NCI-H146 treated with DMSO at 0.1 percent for 48 hours (cell line): ENCODE measurements around the gene ORC4.
A peak's percentile ranks its signal among the peaks of the same experiment; 100 is the strongest.
"Not testable (repeated sequence)": the region's sequence is repeated elsewhere in the genome, so short reads cannot be mapped to it uniquely, and the experiment has no call there.

Source experiments
- DNase-seq: peaks from one replicate; lab custom pipeline; 2025; ENCODE audit not compliant: unreplicated experiment; lab: John Stamatoyannopoulos, UW

ORC4 gene

DNA sequence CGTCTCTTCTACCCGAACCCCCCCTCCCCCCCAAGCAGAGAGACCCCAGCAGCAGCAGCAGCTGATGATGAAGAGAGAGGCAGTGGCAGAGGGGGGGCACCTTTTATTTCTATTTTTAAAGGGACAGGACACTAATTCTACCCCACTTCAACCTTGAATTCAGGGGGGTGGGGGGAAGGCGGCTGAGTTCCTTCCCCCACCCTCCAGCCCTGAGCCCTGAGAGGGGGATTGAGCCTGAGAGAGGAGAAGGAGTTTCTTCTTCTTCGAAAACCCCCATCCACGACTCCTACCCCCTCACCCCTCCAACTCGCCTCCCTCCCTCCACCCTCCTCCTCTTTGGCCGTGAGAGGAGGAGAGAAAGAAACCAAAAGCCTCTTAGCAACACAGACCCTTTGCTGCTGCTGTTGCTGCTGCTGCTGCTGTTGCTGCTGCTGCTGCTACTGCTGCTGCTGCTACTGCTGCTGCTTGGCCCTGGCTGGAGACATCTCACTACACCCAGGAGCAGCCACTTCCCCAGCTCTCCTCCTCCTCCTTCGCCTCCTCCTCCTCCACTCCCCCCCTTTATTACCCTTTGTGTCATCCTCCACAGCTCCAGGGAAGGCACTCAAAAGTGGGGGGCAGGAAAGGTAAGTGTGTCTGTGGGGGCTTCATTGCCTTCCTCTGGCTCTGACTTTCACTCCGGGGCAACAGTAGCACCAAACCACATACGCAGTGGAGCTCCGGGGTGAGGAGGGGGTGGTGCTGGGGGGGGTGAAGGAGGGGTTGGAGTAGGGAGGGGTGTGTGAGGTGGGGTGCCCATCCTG is 723 bp upstream of the ORC4 start, which contains the start of gene MBD5:
MBD5 (plus strand) TSS at position 33 of the 803 bp plus-strand sequence.
- peak; percentile 45 for DNase-seq

DNA sequence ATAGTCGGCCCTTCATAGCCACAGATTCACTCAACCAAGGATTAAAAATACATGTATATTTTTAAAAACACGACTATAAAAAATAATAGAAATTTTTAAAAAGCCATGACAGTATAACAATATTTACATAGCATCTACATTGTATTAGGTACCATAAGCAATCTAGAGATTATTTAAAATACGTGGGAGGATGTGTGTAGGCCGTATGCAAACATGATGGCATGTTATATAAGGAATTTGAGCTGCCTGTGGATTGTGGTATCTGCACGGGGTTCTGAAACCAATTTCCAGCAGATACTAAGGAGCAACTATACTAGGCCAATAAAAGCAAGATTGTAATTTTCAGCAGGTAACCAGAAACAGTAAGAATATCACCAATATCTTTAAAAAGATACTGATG is 5.9 kb downstream of the ORC4 start:
- DNase-seq: no peak

DNA sequence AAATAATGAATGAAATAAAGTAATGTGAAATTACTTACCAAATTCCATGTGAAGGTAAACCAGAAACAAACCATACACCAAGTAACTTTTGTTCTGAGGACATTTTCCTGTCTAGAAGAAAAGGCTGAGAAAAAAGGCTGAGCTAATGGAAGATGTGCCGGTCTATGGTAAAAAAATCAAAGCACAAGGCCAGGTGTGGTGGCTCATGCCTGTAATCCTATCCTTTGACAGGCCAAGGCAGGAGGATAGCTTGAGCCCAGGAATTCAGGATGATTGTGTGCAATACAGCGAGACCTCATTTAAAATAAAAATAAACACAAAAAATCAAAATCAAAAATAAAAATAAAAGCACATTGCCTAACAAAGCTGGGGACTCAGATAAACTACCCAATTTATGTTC is 6.7 kb downstream of the ORC4 start:
- no peak for DNase-seq

DNA sequence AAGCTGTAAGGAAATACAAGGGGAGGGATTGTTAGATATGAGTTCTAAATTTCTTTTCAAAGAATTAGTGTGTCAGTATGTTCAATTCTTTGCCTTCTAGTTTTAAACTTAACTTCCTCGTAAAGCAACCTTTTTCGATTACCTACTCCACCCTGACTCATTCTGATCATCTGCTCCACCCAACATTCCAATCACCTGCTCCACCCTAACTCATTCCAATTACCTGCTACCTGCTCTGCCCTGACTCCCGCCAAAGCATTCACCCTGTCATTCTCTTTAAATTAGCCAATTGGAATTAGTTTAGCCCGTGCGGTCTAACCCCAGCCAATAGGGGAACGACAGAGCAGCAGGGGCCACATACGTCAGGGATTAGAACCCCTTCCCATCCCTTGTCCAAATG is 12.1 kb downstream of the ORC4 start:
- not testable (repeated sequence) for DNase-seq

DNA sequence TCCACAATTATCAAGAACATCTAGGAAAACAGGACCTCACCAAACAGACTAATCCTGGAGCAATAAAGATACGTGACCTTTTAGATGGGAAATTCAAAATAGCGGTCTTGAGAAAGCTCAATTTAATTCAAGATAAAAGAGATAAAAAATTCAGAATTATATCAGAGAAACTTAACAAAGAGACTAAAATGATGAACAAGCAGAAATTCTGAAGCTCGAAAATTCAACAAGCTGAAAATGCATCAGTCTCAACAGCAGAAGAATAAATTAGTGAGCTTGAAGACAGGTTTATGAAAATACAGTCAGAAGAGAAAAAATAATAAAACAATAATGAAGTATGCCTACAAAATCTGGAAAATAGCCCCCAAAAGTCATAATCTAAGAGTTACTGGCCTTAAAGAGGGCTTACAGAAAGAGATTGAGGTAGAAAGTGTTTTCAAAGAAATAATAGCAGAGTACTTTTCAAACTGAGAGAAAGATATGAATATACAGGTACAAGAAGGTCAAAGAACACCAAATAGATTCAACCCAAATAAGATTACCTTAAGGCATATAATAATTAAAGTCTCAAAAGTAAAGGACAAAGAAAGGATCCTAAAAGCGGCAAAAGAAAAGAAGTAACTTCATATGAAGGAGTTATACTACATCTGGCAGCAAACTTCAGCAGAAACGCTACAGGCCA is 13.2 kb downstream of the ORC4 start:
- no peak for DNase-seq

DNA sequence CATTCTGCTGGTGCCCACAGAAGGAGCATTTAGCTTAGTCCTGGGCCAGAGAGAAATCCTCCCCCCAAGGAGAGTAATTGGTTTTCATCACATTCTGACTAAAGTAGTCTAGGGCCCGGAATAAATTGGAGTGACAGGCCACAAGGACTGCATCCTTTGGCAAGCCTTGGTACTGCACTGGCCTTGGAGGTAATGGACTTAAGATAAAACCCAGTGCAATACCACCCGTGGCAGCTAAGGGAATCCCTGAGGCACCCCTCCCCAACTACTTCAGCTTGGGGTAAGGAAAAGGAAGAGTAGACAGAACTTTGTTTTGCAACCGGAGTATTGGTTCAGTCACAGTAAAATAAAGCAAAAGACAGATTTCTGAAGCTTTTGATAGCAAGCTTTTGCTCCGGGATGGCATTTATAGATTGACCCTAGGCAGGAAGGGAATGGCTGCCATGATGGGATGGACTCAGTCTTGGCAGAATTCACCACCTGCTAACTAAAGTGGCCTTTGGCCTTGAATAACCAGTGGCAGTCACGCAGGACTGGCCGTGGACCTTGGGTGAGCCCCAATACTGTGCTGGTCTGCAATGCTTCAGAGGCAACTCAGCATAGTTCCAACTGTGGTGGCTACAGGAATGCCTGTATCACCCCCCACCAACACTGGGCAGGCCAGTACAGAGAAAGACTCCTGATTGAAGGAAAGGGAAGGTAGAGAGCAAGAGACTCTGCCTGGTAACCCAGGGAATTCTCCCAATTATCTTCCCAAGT is 14.1 kb downstream of the ORC4 start:
- no peak for DNase-seq

DNA sequence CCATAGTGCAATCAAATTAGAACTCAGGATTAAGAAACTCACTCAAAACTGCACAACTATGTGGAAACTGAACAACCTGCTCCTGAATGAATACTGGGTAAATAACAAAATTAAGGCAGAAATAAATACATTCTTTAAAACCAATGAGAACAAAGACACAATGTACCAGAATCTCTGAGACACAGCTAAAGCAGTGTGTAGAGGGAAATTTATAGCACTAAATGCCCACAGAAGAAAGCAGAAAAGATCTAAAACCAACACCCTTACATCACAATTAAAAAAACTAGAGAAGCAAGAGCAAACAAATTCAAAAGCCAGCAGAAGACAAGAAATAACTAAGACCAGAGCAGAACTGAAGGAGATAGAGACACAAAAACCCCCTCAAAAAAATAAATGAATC is 18.1 kb downstream of the ORC4 start:
- not testable (repeated sequence) for DNase-seq

DNA sequence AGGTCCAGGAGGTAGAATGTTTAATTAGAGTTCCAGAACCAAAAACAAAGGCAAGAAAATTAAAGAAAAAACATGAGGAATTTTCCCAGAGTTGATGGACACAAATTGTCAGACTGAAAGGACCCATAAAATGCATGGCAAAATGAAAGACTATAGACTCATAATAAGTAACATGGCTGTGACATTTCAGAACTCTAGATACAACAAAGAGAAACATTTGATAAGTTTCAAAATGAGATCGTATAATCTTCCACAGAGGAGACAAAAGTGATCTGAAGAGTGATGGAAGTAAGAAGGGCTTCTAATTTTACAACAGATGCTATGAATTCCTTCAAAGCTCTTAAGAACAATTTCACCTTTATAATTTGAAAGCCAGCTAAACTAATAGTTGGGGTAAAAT is 20.4 kb downstream of the ORC4 start:
- no peak for DNase-seq

DNA sequence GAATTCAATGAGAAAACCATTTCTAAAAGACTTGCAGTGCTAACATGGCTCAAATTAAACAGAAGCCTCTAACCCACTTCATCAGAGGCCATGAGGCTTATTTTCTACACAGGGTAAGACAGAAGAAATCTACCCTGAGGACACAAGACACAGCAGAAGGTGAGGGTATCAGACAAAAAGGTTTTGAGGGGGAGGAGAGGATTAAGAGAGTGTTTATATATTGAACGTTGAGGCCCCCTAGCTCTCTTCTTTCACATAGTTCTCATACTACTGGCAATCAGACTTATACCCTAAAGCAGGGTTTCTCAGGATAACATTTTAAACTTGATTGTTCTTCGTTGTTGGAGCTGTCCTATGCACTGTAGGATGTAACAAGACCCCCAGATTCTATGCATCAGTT is 21.4 kb downstream of the ORC4 start:
- no peak for DNase-seq

DNA sequence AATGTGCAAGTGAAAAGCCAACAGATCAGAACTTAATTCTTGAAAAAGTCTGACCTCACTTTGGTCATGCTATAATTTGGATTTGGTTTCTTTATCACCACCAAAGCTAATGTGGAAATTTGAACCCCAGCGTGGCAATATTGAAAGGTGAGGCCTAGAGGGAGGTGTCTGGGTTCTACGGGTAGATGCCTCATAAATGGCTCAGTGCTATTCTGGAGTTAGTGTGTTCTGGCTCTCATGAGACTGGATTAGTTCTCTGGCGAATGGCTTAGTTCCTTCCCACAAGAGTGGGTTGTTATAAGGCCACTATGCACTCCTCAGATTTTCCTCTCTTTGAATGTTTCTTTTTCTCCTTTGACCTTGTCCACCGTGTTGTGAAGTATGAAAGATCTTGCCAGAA is 22.3 kb downstream of the ORC4 start:
- no peak for DNase-seq

DNA sequence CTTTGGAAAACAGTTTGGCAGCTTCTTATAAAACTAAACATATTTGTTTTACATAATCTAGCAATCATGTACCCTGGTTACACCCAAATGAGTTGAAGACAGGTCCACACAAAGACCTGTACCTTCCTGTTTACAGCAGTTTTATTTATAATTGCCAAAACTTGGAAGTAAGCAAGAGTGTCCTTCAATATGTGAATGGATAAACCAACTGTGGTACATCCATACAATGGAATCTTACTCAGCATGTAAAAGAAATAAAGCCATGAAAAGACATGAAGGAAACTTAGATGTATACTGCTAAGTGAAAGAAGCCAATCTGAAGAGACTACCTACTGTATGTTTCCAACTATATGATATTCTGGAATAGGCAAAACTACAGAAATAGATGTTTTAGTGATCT is 23.7 kb downstream of the ORC4 start:
- DNase-seq: no peak

DNA sequence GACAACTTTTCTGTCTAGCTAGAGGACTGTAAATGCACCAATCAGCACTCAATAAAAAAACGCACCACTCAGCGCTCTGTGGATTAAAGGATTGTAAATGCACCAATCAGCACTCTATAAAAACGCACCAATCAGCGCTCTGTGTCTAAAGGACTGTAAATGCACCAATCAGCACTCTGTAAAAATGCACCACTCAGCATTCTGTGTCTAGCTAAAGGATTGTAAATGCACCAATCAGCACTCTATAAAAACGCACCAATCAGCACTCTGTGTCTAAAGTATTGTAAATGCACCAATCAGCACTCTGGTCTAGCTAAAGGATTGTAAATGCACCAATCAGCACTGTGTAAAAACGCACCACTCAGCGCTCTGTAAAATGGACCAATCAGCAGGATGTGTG is 25.6 kb downstream of the ORC4 start:
- DNase-seq: not testable (repeated sequence)

DNA sequence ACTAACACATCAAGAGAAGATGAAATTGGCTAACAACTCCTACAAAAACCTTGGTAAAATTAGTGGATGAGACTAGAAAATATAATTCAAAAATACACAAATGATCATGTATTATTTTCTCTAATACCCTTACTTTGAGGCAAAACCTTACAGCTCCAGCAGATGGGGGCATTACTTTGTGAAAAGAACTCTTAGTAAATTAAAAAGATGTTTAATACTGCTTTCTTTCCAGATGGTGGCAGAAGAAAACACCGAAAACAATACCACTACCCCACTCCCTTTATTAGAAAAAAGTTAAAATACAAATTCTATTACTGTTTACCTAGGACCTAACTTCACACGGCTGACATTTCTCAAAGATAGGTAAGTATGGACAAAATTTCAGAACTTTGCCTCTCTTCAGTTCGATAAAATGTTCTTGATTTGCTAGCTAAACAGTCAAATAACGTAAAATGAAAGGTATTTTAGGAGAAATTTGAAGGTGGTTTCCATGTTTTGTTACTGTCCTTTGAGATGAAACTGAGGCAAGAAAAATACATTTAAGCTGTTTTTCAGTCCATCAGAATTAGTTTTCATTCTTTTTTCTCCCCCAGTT is 30.6 kb downstream of the ORC4 start:
- DNase-seq: no peak

DNA sequence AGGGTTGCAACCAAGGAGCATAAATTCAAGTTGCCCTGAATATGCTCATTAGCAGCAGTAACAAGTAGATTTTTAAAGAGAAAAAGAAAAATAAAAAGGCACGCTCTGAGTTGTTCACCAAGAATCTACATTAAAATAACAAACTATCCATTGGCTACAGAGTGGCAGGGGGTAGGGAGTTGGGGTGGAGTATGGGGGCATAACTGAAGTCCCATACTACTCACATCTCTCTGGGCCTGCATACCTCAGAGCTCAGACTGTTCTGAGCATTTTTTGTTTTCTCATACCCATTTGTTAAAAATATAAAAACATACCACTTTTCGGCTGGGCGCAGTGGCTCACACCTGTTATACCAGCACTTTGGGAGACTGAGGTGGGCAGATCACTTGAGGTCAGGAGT is 31.4 kb downstream of the ORC4 start:
- no peak for DNase-seq

DNA sequence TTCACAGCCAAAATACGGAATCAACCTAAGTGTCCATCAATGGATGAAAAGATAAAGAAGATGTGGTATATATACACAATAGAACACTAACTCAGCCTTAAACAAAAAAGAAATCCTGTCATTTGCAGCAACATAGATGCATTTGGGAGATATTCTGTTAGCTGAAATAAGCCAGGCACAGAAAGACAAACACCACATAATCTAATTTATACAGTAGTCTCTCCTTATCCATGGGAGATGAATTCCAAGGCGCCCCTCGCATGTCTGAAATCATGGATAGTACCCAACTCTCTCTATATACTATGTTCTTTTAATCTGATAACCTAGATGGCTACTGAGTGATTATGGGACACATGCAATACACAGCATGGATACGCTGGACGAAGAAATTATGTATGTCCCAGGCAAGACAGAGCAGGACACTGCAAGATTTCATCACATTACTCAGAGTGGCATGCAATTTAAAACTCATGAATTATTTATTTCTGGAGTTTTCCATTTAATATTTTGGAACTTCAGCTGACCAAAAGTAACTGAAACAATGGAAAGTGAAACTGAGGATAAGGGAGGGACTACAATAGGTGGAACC is 39.5 kb downstream of the ORC4 start:
- no peak for DNase-seq

DNA sequence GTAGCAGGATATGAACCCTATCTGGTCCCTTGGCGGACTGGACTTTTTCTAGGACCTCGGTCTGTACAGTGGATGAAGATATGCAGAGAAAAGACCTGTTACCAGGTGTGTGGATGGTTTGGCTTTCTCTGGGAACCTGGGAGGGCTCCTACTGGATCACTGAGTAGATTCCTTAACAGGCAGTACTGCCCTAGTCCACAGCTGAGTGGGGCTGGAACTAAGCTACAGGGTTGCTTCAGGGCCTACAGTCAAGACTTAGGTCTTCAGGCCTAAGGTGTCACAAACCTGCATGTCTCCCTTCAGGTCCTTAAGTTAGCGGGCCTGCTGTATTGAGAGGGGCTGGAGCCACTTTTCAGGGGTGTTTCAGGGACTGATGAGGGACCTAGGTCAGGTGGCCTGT is 42.9 kb downstream of the ORC4 start:
- no peak for DNase-seq

DNA sequence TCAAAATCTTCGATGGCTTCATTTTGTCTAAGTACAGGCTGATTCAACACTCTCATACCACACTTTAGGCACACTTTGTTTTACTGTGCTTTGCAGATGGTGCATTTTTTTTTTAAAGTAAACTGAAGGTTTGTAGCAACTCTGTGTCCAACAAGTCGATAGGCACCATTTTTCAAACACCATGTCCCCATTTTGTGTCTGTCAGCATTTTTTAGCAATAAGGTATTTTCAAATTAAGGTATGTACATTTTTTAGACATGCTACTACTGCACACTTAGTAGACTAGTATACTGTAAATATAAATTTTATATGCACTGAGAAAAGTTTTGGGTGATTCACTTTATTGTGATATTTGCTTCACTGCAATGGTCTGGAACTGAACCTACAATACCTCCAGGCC is 44.4 kb downstream of the ORC4 start:
- no peak for DNase-seq

DNA sequence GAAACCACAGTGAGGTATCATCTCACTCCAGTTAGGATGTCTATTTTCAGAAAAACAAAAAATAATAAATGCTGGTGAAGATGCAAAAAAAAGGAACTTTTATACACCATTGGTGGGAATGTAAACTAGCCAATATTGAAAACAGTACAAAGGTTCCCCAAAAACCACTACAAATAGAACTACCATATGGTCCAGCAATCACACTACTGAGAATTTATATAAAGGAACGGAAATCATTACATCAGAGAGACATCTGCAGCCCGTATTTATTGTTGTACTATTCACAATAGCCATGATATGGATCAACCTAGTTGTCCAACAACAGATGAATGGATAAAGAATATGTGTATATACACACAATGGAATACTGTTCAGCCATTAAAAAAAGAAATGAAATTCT is 52.0 kb downstream of the ORC4 start:
- no peak for DNase-seq

DNA sequence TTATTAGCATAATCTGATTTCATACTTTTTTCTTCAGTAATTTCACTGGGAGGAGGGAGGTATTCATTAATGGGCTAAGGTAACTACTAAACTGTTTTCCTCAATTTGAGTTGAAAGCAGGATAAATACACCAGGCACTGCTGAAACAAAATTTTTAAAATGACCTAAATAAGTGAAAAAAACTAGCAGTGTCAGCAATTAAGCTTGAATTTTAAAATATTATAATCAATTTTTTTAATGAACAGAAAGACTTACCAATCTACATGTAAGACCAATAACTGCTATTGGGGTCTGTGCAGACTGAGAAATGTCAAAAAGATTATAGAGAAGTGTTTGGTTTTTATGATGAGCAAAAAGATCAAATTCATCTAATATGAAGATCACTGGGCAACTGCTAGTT is 68.4 kb downstream of the ORC4 start:
- DNase-seq: no peak

DNA sequence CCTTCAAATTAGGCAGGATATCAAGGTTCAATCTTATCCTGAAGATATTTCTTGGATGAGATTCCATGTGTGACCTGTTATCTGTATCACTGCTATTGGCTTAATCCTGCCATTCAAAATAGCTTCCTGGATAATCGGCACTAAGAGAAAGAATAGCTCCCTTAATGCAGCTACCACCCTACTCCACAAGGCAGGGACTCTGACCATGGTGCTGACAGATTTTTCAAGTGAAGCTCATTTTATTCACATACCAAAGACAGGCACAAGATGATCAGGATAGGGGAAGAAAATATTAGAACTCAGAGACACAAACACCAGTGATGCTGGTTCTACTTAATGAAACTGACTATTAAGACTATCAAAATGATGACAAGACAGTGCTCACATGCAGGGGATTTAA is 74.9 kb downstream of the ORC4 start:
- no peak for DNase-seq

DNA sequence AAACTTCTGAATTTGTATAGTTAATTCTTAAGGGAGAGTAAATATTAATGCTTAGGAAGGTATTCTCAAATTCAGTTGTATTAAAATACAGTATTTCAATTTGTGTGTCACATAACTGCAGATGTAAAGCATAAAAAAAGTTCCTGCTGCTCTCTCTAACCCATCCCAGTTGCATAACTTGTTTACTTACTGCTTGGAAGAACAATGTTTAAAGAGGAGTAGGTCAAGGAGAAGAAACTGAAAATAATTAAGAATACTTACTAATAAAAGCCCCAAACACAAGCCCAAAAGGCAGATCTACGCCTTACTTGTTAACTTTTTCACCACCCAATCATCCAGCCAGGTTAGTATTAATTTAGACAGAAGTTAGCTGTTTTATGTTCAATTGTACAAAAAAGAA is 81.2 kb downstream of the ORC4 start:
- DNase-seq: no peak
